K562 (cell line): ENCODE data around the gene SUFU. TPM values are rescaled to one million over a fixed set of nuclear protein-coding genes. Genes with fewer than 3 reads are reported as not detected.

Experiments
- CBFA2T2 ChIP-seq: fragments of 450-650 bp; conservative IDR thresholded peaks from 2 replicates; pipeline ENCODE4 v1.6.1; 2017; ENCODE audit warnings: mild to moderate bottlenecking
- CEBPB ChIP-seq: fragments of 450-650 bp; IDR thresholded peaks from 2 replicates; pipeline ENCODE4 v1.6.1; 2016; ENCODE audit warnings: missing genetic modification characterization, missing compliant biosample characterization
- ETV6 ChIP-seq, 3 experiments: fragments of 150-350 bp in 1 of 3; sonication (generic) in 1 of 3; formaldehyde crosslinking in 1 of 3; IDR thresholded peaks; 2 replicates each; pipeline versions ENCODE4 v1.6.1 to v1.8.0; 2014 to 2022; ENCODE audit warnings: borderline replicate concordance in 2 of 3, low read depth in 2 of 3, antibody characterized with exemption in 1 of 3, low read length in 1 of 3, mild to moderate bottlenecking in 1 of 3, missing genetic modification reagents in 1 of 3
- RNF2 ChIP-seq: sonication (generic); IDR thresholded peaks from 2 replicates; pipeline ENCODE4 v1.6.1; 2016
- ZNF57 ChIP-seq: fragments of 450-650 bp; formaldehyde crosslinking; IDR thresholded peaks from 2 replicates; pipeline ENCODE4 v1.4.0; 2020; ENCODE audit warnings: mild to moderate bottlenecking, moderate library complexity
- polyA plus RNA-seq, 8 experiments: library from polyadenylated mRNA; depleted of rRNA in 4 of 8; stranded (reverse) in 5 of 8; unstranded in 3 of 8; fragments of >200 nt; fragmentation: Nextera tagmentation in 2 of 8; fragmentation: Illumina TruSeq in 1 of 8; extraction: Ambion mirVana in 2 of 8; extraction: Trizol in 1 of 8; gene quantifications; 2 replicates each; pipeline versions ENCODE4 v1.2.1 to v1.2.3, GENCODE V29; 2011 to 2014; ENCODE audit warnings: inconsistent platforms in 1 of 8, missing spikeins in 1 of 8
- total RNA-seq, 7 experiments: library from RNA; depleted of rRNA in 6 of 7; stranded (reverse); fragments of >200 nt in 6 of 7; fragmentation: Illumina TruSeq in 2 of 7; extraction: Trizol in 2 of 7; gene quantifications; 2 replicates each; pipeline versions ENCODE4 v1.2.1 to v1.2.3, GENCODE V29; 2011 to 2021; ENCODE audit warnings: low replicate concordance in 1 of 7
- TF ChIP-seq, protein P1 (sequence below), 2 experiments: fragments of 450-650 bp in 1 of 2; sonication (generic) in 1 of 2; formaldehyde crosslinking in 1 of 2; IDR thresholded peaks; 2 replicates each; pipeline versions ENCODE4 v1.7.1 to v1.9.0; 2016 to 2022; ENCODE audit warnings: inconsistent platforms in 1 of 2, mild to moderate bottlenecking in 1 of 2, missing genetic modification reagents in 1 of 2
- TF ChIP-seq, protein P2 (sequence below), 3 experiments: fragments of 200-800 bp in 1 of 3; fragments of 250-450 bp in 1 of 3; fragments of 450-650 bp in 1 of 3; sonication (Bioruptor Pico) in 1 of 3; sonication (Bioruptor generic) in 1 of 3; formaldehyde crosslinking in 1 of 3; IDR thresholded peaks; 2 replicates each; pipeline versions ENCODE4 v1.6.1 to v1.8.0; 2016 to 2022; ENCODE audit warnings: mild to moderate bottlenecking in 2 of 3, missing genetic modification characterization in 2 of 3, missing compliant biosample characterization in 1 of 3, moderate library complexity in 1 of 3

Gene SUFU
- total and polyA plus RNA-seq, 9 of the 15 experiments (the other 6 are each of a cell fraction or from before 2014, with no cell fraction given), result 0.59 to 6.3 (median 0.82) TPM

DNA sequence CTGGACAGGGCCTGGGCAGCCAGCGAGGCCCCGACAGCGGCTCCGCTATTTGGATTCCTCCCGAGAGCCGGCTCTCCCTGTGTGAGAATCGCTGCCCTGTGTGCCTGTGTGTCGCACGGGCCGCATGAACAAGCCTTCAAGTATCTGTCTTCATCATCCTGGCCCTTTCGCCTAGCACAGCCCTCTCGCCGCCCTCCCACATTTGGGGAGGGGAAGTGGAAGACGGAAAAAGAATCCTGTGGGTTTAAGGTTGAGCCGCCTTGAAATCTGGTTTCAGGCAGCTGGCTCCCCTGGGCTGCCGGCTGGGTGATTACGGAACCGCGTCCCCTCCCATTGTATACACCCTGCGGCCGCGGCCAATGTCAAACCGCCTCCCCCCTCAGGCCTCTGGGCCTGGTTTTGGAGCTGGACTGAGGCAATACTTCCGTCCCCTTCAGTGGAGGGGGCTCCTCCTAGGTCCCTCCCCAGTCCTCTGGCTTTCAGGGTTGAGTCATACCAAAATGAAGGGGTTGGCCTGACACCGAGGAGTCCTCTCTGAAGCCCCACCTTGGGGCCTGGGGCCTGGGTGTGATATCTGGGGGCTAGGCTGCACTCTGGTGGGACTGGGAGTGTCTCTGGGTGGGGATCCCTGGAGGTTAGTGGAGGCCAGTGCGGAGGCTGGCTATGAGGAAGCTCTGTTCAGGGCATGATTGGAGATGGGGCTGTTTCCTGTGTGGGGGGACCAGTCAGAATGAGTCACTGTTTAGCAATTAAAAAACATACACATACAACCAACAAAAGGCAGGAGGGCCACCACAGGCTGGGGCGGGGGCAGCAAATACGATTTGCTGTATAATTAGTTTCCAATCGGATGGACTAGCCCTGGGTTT, 142.2 kb downstream of the SUFU start (continued):
- TF ChIP-seq, protein P1, sequence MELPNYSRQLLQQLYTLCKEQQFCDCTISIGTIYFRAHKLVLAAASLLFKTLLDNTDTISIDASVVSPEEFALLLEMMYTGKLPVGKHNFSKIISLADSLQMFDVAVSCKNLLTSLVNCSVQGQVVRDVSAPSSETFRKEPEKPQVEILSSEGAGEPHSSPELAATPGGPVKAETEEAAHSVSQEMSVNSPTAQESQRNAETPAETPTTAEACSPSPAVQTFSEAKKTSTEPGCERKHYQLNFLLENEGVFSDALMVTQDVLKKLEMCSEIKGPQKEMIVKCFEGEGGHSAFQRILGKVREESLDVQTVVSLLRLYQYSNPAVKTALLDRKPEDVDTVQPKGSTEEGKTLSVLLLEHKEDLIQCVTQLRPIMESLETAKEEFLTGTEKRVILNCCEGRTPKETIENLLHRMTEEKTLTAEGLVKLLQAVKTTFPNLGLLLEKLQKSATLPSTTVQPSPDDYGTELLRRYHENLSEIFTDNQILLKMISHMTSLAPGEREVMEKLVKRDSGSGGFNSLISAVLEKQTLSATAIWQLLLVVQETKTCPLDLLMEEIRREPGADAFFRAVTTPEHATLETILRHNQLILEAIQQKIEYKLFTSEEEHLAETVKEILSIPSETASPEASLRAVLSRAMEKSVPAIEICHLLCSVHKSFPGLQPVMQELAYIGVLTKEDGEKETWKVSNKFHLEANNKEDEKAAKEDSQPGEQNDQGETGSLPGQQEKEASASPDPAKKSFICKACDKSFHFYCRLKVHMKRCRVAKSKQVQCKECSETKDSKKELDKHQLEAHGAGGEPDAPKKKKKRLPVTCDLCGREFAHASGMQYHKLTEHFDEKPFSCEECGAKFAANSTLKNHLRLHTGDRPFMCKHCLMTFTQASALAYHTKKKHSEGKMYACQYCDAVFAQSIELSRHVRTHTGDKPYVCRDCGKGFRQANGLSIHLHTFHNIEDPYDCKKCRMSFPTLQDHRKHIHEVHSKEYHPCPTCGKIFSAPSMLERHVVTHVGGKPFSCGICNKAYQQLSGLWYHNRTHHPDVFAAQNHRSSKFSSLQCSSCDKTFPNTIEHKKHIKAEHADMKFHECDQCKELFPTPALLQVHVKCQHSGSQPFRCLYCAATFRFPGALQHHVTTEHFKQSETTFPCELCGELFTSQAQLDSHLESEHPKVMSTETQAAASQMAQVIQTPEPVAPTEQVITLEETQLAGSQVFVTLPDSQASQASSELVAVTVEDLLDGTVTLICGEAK (IDR thresholded peaks at IDR 0.05), result 0 out of 2 replicates have a peak, but pooled peaks have one; percentile 47
- TF ChIP-seq, protein P1 (CRISPR knock-in tag; IDR thresholded peaks at IDR 0.05), result no peak
- peak in 1 of 2 experiments; percentile 61; a peak in 1 of 4 replicates for TF ChIP-seq ETV6 (IDR thresholded peaks at IDR 0.05; ENCODE audit: borderline replicate concordance in 1 of 2, low read depth in 2 of 2, low read length in 1 of 2)
- TF ChIP-seq ETV6 (CRISPR knock-in tag; IDR thresholded peaks at IDR 0.05; ENCODE audit: borderline replicate concordance), result no peak
- peak; percentile 87 for TF ChIP-seq CEBPB (tag)
- TF ChIP-seq, protein P2, sequence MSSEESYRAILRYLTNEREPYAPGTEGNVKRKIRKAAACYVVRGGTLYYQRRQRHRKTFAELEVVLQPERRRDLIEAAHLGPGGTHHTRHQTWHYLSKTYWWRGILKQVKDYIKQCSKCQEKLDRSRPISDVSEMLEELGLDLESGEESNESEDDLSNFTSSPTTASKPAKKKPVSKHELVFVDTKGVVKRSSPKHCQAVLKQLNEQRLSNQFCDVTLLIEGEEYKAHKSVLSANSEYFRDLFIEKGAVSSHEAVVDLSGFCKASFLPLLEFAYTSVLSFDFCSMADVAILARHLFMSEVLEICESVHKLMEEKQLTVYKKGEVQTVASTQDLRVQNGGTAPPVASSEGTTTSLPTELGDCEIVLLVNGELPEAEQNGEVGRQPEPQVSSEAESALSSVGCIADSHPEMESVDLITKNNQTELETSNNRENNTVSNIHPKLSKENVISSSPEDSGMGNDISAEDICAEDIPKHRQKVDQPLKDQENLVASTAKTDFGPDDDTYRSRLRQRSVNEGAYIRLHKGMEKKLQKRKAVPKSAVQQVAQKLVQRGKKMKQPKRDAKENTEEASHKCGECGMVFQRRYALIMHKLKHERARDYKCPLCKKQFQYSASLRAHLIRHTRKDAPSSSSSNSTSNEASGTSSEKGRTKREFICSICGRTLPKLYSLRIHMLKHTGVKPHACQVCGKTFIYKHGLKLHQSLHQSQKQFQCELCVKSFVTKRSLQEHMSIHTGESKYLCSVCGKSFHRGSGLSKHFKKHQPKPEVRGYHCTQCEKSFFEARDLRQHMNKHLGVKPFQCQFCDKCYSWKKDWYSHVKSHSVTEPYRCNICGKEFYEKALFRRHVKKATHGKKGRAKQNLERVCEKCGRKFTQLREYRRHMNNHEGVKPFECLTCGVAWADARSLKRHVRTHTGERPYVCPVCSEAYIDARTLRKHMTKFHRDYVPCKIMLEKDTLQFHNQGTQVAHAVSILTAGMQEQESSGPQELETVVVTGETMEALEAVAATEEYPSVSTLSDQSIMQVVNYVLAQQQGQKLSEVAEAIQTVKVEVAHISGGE (CRISPR knock-in tag; IDR thresholded peaks at IDR 0.05), result peak in 1 of 3 experiments; percentile 57; a peak in 1 of 6 replicates
- TF ChIP-seq CBFA2T2, result peak; percentile 35
- TF ChIP-seq RNF2, result peak; percentile 57; the same call in 1 of the 2 replicates
- TF ChIP-seq ZNF57, result no peak
